ENCODE measurements around the gene PCDHGA1.
A peak's percentile ranks its signal among the peaks of the same experiment; 100 is the strongest.
"Not testable (repeated sequence)": the region's sequence is repeated elsewhere in the genome, so short reads cannot be mapped to it uniquely, and the experiment has no call there.

Gene PCDHGA1

DNA sequence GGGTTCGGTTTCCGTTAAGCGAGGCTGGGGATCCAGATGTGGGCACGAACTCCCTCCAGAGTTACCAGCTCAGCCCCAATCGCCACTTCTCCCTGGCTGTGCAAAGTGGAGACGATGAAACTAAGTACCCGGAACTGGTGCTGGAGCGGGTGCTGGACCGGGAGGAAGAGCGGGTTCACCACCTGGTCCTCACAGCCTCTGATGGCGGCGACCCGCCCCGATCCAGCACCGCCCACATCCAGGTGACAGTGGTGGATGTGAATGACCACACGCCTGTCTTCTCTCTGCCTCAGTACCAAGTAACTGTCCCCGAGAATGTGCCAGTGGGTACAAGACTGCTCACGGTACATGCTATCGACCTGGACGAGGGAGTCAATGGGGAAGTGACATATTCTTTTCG is 53.0 kb downstream of the PCDHGA1 start:
- DNase-seq, result no peak

GRCh38 chr5:141384471-141385267 is 54.4 kb downstream of the PCDHGA1 start:
- no peak for DNase-seq

DNA sequence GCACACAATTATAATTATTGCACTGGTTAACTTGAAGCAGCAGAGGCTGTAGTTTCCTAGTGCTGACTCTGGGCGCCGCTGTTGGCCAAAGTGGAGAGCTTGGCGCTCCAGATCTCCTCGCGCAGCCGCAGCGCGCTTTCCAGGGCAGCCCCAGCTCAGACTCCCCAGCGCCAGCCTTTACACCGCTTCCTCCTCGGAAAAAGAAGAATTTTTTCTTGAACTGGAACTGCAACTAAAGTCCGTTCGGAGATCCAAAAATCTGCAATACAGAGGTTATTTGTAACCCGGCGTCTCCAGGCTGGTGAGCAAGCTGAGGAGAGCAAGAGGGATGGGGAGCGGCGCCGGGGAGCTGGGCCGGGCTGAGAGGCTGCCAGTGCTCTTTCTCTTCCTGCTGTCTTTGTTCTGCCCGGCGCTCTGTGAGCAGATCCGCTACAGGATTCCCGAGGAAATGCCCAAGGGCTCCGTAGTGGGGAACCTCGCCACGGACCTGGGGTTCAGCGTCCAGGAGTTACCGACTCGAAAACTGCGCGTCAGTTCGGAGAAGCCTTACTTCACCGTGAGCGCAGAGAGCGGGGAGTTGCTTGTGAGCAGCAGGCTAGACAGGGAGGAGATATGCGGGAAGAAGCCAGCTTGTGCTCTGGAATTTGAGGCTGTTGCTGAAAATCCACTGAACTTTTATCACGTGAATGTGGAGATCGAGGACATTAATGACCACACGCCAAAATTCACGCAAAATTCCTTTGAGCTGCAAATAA is 57.4 kb downstream of the PCDHGA1 start, which contains the start of gene PCDHGB4:
PCDHGB4 (plus strand) TSS at position 142 of the 755 bp plus-strand sequence; CDS start at position 329, 187 bp downstream.
- not testable (repeated sequence) for DNase-seq

DNA sequence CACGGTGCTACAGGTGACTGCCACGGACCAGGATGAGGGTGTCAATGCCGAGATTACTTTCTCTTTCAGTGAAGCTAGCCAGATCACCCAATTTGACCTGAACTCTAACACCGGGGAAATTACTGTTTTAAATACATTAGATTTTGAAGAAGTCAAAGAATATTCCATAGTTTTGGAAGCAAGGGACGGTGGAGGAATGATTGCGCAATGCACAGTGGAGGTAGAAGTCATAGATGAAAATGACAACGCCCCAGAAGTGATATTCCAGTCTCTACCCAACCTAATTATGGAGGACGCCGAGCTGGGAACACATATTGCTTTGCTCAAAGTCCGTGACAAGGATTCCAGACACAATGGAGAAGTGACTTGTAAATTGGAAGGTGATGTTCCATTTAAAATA is 58.3 kb downstream of the PCDHGA1 start:
- no peak for DNase-seq

DNA sequence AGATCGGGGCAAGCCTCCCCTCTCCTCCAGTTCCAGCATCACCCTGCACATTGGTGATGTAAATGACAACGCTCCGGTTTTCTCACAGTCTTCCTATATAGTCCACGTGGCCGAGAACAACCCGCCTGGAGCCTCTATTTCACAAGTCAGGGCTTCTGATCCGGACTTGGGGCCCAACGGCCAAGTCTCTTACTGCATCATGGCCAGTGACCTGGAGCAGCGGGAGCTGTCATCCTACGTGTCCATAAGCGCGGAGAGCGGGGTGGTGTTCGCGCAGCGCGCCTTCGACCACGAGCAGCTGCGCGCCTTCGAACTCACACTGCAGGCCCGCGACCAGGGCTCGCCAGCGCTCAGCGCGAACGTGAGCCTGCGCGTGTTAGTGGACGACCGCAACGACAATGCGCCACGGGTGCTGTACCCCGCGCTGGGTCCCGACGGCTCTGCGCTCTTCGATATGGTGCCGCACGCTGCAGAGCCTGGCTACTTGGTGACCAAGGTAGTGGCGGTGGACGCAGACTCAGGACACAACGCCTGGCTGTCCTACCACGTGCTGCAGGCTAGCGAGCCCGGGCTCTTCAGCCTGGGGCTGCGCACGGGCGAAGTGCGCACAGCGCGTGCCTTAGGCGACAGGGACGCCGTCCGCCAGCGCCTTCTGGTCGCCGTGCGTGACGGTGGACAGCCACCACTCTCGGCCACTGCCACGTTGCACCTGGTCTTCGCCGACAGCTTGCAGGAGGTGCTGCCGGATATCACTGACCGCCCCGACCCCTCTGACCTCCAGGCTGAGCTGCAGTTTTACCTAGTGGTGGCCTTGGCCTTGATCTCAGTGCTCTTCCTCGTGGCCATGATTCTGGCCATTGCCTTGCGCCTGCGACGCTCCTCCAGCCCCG is 59.1 kb downstream of the PCDHGA1 start:
- DNase-seq, result no peak

- peak; percentile 39 for DNase-seq
These were observed 62.3 kb downstream of the PCDHGA1 start, which contains the start of gene PCDHGA8 for GRCh38 chr5:141392429-141393198. TSS of gene PCDHGA8 (plus strand) at chr5:141392633. CDS start at chr5:141392814, 181 bp downstream.

DNA sequence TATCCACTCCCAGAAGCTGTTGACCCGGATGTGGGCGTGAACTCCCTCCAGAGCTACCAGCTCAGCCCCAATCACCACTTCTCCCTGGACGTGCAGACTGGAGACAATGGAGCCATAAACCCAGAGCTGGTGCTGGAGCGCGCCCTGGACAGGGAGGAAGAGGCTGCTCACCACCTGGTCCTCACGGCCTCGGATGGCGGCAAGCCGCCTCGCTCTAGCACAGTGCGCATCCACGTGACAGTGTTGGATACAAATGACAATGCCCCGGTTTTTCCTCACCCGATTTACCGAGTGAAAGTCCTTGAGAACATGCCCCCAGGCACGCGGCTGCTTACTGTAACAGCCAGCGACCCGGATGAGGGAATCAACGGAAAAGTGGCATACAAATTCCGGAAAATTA is 63.0 kb downstream of the PCDHGA1 start:
- DNase-seq, result no peak

DNA sequence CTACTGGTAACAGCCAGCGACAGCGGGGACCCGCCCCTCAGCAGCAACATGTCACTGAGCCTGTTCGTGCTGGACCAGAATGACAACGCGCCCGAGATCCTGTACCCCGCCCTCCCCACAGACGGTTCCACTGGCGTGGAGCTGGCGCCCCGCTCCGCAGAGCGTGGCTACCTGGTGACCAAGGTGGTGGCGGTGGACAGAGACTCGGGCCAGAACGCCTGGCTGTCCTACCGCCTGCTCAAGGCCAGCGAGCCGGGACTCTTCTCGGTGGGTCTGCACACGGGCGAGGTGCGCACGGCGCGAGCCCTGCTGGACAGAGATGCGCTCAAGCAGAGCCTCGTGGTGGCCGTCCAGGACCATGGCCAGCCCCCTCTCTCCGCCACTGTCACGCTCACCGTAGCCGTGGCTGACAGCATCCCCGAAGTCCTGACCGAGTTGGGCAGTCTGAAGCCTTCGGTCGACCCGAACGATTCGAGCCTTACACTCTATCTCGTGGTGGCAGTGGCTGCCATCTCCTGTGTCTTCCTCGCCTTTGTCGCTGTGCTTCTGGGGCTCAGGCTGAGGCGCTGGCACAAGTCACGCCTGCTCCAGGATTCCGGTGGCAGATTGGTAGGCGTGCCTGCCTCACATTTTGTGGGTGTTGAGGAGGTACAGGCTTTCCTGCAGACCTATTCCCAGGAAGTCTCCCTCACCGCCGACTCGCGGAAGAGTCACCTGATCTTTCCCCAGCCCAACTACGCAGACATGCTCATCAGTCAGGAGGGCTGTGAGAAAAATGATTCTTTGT is 64.3 kb downstream of the PCDHGA1 start:
- DNase-seq, result not testable (repeated sequence)

GRCh38 chr5:141397756-141398551 is 67.6 kb downstream of the PCDHGA1 start, which contains the start of gene PCDHGB5:
TSS of gene PCDHGB5 (plus strand) at chr5:141397947. CDS start at chr5:141398128, 181 bp downstream.
- not testable (repeated sequence) for DNase-seq

GRCh38 chr5:141398608-141399007 is 68.3 kb downstream of the PCDHGA1 start:
- DNase-seq, result no peak

DNA sequence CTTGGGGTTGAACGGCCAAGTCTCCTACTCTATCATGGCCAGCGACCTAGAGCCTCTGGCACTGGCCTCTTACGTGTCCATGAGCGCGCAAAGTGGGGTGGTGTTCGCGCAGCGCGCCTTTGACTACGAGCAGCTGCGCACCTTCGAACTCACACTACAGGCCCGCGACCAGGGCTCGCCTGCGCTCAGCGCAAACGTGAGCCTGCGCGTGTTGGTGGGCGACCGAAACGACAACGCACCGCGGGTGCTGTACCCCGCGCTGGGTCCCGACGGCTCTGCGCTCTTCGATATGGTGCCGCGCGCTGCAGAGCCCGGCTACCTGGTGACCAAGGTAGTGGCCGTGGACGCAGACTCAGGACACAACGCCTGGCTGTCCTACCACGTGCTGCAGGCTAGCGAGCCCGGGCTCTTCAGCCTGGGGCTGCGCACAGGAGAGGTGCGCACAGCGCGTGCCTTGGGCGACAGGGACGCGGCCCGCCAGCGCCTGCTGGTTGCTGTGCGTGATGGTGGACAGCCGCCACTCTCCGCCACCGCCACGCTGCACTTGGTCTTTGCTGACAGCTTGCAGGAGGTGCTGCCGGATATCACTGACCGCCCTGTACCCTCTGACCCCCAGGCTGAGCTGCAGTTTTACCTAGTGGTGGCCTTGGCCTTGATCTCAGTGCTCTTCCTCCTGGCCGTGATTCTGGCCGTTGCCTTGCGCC is 69.4 kb downstream of the PCDHGA1 start:
- DNase-seq, result no peak

DNA sequence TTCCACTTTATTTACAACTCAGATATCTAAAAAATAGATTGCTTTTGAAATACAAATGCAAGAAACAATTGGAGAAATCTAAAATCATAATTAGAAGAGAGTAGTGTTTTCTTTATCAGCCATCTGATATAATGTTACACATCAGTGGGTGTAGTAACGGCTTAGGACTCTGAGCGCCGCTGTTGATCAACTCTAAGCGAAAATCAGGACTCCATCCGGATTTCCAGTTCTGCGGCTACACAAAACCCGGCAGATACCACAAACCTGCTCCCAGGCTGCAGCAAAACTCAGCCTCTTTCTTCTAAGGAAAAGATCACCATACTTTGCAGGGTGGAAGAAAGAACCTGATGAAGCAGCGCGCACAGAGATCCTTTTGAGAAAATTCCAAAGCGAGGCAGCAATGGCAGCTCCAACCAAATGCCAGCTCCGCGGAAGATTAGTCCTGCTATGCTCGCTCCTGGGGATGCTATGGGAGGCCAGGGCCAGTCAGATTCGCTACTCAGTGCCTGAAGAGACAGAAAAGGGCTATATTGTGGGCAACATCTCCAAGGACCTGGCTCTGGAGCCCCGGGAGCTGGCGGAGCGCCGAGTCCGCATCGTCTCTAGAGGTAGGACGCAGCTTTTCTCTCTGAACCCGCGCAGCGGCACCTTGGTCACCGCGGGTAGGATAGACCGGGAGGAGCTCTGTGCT is 72.4 kb downstream of the PCDHGA1 start, which contains the start of gene PCDHGA9:
PCDHGA9 (plus strand) TSS at position 226 of the 691 bp plus-strand sequence; CDS start at position 401, 175 bp downstream.
- DNase-seq, result peak; percentile 73

GRCh38 chr5:141403387-141403786 is 73.1 kb downstream of the PCDHGA1 start:
- DNase-seq, result no peak

DNA sequence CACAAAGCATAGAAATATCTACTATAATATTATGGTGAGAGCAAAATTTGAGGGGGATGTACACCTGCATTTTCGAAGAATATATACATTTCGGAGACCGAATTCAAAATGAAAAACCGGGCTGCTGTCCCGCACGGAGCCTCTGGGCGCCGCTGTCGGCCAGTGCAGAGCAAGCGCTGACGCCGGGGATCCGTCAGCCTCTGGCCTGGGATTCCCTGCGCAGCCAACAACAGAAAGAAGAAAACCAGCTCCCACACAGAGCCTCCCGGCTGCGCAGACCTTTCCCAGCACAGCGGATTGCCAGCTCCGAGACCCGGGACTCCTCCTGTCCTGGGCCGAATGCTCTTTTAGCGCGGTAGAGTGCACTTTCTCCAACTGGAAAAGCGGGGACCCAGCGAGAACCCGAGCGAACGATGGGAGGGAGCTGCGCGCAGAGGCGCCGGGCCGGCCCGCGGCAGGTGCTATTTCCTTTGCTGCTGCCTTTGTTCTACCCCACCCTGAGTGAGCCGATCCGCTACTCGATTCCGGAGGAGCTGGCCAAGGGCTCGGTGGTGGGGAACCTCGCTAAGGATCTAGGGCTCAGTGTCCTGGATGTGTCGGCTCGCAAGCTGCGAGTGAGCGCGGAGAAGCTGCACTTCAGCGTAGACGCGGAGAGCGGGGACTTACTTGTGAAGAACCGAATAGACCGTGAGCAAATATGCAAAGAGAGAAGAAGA is 77.6 kb downstream of the PCDHGA1 start, which contains the start of gene PCDHGB6:
PCDHGB6 (plus strand) TSS at position 232 of the 716 bp plus-strand sequence; CDS start at position 414, 182 bp downstream.
- peak; percentile 88 for DNase-seq

GRCh38 chr5:141409598-141410306 is 79.4 kb downstream of the PCDHGA1 start:
- DNase-seq, result no peak

DNA sequence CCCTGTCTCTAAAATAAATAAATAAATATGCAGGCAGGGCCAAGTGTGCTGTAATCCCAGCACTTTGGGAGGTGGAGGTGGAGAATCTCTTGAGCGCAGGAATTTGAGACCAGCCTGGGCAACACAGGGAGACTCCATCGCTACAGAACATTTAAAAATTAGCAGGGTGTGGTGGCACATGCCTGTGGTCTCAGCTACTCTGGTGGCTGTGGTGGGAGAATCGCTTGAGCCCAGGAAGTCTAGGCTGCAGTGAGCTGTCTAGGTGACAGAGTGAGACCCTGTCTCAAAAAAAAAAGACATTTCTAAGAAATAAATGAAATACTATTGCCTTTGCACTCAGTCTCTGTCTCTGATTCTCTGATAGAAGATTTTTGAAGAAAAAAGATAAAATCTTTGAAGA is 81.3 kb downstream of the PCDHGA1 start:
- no peak for DNase-seq

All from NCI-H69 (cell line).